Stimulated activated CD8-positive, alpha-beta memory T cell treated with anti-CD3 and anti-CD28 coated beads, Interleukin-7, amount 100 ng/mL, for 4 hours (primary cell): ENCODE data around the gene ATG7.
"Not testable (repeated sequence)": the region's sequence is repeated elsewhere in the genome, so short reads cannot be mapped to it uniquely, and the experiment has no call there.

Experiments used
- DNase-seq, 2 donors: peaks; one replicate each; pipeline ENCODE4 v3.0.0-alpha.2; 2020; ENCODE audit warnings: low read depth in 2 of 2

Gene ATG7

DNA sequence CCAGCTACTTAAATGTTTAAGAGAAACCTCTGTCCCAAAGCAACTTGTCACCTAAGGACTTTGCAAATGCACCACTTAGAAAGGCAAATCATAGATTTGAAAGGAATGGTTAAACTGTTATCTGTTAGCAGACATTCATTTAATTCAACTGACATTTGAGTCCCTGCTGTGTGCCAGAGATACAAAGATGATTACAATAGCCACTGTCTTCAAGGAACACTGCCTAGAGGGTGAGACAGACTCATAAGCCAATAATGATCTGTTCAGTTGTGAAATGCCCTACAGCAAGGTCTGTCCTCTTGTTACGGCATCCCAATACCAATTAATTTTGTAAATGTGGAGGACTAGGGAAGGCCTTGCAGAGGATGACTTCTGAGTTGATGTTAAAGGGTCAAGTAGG lies 113.1 kb downstream of the ATG7 start:
- DNase-seq = no peak

DNA sequence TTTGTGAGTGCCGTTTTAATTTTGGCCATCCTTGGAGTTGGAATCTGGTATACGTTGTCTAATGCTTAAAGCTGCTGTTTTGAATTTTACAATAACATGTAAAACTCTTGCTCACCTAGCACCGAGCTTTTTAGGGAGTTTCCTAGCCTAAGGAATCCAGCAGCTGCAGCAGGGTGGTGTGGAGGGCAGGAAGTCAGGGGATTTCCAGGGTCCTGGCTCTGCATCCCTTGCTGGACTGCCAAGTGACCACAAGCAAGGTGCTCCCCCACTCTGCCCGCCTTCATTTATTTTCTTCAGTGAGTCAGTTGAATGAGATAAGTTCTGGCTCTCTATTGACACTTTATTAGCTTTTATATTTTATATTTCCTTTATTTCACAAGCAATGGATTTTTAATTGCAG lies 113.7 kb downstream of the ATG7 start:
- DNase-seq = no peak

DNA sequence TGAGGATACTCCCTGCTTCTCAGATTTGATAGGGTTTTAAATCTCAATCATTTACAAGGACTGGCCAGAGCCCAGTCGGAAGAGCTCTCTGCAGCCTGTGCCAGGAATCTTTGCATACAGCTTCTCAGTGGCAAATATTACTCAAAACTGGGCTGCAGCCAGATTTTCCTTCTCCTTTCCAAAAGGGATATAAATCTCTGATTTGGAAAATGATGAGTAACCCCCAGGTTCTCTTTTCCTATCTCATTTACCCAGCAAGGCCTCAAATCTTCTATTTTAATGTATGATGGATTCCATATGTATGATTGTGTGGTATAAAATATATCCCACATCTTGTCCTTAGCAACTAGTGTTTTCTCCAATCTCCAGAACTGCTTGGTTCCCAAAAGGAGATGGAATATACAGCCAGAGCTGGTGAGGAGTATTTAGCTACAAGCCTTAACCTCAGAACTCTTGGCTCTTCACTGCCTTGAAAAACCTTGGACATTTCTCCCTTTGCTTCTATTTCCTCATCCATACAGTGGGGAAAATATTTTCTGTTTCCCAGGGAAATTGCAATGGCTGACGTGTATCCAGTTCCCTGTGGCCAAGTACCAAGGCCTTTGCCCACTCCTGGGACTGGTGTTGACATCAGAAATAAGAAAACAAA lies 114.4 kb downstream of the ATG7 start:
- no peak for DNase-seq

DNA sequence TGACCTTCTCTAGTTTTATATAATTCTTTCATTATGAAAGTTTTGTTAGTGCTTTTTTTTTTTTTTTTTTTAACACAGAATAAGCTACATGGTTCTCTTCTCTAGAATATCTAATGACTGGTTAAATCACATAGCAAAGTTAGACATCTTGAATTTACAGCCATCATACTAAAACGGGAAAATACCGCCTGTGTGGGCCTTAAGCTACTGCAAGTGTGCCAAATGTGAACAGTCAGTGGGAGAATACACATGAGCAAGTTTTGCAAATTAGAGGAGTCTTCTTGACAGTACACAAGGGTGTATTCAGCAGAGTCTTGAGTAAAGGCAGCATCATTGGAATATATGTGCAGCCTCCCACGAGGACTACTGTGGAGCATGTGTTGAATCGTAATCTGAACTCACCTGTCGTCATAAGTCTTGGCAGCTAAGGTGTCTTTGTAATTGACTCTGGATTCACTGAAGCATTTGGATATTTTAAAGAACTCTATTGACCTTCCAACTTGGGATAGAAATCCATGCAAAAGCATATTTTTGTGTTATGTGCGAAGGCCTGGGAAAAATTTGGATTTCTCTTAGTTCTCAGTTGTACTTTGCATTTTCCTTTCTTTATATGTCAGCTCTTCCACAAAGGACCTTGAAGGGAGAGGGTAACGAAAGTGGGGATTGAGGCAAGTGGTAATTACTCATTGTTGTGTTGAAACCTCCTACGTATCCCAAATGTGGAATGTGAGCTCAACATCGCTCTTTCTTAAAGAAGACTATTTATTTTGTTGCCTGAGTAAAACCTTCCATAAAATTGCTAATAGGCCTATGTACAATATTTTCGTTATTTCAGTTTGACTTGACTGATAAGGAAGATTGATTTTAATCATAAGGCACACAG lies 117.4 kb downstream of the ATG7 start:
- DNase-seq = no peak

DNA sequence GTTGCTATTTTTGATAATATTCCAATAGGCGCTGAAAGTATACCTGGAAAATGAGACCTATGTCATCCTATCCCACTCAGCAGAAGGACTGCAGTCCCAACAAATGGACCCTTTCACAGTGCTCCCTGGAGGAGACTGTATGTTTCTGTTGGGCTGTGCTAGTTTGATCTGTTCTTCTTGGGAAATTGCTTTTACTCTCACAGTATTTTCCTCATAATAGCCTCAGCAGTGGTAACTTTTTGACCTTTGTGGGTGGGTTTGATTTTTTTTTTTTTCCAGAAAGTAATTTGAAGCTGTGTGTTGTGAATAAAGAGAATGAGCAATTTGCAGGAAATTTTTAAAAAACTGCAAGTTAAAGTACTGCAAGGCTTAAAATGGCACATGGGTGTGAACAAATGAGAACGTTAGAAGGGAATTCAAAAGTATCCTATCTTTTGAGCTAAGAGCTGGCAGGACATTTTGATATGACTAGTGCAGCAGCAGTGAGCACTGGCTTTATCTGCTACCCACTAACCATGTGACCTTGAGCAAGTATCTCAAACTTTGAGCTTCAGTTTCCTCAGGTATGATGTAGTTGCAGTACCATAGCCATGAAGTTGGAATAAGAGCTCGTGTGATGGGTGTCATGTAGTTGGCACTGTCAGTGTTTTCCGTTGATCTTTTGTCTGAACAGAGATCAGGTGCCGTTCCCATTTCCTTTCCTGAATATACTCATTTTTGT lies 118.4 kb downstream of the ATG7 start:
- DNase-seq = no peak

DNA sequence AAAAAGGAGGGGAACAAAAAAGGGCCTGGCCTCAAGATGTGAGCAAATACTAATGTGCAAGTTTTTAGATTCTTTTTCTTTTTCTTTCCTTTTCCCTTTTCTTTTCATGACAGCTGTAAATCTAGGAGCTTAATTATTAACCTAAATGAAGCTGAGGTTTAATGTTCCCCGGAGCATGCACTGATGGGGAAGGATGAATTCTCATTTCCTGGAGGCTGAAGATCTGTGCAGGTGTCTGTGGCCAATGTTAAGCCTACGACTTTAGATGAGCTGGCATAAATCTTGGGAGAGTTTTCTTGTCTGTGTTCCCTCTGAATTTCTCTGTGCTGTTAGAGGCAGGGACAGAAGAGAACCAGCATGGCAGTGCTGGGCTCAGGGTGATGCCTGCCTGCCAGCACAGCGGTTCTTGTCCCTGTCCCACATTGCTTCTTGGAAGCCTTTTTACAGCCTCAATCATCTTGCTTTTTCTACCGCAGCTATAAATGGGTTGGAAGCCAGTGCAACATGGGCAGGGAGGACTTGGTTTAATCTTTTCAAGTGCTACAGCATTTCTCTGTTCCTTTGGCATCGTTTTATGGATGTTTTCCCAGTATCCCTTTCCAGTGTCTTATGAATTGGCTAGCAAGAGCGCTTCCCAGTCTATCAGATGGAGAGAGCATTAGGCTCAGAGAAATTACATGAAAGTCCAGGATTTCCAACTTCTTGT lies 119.1 kb downstream of the ATG7 start:
- DNase-seq = no peak

DNA sequence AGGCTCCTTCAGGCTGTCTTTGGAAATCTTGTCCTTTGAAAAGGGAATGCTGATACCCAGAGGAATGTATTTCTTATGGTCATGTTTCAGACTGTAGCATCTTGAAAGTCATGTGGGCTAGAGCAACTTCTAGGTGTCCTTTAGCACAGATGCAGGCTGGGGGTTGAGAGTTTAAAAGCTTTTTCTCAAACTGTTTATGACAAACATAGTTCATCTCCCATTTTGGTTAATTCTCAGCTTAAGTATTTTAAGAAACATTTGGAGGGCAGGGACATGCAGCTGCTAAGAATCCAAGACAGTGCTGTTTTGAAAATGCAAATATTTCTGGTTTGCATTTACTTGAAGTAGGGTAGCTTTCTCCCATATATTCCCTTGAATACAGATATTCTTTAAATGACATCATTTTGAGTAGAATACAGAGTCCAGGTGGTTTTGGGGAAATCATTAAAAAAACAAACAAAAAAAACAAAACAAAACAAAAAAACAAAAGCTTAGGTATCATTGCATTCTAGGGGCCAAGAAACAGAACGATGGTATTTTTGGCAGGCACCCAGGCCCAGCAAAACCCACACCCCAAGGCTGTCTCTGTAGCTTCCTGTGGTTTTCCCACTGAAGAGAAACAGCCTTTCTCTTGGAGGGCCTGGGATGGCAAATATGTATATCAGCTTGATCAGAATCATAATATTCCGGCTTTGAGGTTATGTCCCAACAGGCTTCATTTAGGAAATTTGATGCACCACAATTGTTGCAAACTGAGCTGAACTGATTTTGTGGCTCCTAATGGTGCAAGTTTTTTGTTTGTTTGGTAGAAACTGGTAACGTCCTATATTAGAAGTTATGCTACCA lies 120.0 kb downstream of the ATG7 start:
- DNase-seq = no peak

DNA sequence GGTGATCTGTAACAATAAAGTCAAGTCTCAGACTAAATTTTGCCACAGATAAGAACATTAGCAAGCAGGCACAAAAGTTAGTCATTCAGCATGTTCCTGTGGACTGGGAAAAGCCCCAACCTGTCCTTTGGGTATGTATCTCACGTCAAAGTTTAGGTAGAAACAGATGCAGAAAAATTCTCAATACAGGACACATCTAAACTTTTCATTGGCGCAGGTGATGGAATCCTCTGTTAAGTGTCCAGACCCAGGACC lies 120.6 kb downstream of the ATG7 start:
- no peak for DNase-seq

DNA sequence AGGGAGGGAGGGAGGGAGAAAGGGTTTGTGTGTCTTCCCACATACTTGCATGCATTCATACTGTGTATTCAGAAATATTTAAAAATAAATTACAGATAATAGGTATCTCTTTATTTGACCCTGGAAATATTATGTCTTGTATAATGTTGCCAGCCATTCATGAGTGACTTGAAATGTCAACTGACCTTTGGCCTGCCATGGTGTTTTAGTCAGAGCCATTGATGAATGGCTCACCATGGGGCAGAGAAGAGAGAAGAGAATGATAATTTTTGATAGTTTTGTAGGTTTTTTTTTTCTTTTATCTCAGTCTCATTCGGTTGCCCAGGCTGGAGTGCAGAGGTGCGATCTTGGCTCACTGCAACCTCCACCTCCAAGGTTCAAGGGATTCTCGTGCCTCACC lies 121.2 kb downstream of the ATG7 start:
- no peak for DNase-seq

DNA sequence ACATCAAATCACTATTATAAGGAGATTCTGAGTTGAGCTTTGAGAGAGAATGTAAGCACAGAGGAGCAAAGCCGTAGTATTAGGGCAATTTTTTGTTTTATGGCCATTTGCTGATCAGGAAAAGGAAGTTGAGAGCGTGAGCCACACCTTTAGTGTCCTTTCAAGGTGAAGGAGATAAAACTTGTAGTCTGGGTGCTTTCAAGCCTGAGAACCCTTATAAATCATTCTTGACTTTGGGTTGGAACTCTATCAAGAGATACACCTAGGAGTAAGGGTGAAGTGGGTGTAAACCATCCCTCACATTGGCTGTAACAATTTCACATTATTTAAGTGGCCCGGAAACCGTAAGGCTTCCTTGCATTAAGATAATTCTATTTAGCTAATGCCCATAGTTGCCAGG lies 122.2 kb downstream of the ATG7 start:
- DNase-seq = no peak

DNA sequence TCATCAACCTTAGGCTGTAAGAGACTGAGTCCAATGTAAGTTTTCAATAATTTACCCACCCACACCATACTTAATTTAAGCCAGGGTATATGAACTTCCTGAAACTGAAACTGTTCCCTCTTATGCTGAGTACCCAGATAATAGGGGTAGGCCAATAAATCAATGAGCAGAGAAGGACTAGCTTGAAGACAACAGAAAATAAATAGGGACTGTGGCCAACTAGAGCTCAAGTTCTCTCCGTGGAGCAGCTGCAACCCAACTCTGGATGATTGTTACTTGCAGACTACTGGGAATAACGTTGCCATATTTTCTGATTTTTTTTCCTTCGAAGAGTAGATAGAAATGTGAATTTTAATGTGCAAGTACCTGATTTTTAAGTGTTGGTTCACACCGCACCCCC lies 128.0 kb downstream of the ATG7 start:
- no peak for DNase-seq

DNA sequence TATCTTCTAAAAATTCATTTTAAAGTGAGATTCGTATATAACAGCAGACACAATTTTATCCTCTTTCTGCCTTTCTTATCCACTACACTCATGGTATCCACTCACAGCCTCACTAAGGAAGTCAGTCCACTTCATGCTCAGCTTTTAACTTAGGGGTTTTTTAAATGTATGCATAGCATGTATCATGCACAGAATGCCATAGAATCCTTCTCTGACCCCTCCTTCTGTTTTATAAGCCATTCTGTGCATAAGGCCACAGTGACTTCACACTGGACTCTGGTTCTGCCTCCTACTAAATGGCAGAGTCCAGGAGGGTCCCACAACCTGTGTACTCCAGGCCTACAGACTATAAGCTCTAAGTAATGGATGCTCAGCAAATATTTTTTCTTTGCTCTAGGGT lies 129.2 kb downstream of the ATG7 start:
- DNase-seq = no peak

DNA sequence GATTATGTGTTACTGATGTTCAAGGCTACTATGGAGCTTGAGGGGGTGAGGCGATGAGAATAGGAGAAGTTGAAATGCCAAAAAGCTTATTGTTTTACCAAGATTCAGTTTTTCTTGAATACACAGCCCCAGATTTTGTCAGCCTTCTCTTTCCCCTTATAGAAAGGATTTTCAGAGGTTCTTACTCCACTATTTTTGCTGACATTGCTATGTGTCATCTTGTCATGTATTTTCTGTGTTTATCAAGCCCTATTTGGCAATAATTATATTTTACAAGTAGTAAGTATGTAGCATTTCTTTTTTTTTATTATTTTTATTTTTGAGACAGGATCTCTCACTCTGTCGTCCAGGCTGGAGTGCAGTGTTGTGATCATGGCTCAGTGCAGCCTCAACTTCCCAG lies 133.1 kb downstream of the ATG7 start:
- no peak for DNase-seq

DNA sequence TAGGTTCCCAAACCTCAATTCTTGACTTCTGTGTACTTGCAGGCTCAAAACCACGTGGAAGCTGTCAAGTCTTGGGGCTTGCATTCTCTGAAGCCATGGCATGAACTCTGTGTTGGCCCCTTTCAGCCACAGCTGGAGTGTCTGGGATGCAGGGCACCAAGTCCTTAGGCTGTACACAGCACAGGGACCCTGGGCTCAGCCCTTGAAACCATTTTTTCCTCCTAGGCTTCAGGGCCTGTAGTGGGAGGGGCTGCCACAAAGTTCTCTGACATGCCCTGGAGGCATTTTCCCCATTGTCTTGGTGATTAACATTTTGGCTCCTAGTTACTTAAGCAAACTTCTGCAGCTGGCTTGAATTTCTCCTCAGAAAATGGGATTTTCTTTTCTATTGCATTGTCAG lies 135.4 kb downstream of the ATG7 start:
- no peak for DNase-seq

DNA sequence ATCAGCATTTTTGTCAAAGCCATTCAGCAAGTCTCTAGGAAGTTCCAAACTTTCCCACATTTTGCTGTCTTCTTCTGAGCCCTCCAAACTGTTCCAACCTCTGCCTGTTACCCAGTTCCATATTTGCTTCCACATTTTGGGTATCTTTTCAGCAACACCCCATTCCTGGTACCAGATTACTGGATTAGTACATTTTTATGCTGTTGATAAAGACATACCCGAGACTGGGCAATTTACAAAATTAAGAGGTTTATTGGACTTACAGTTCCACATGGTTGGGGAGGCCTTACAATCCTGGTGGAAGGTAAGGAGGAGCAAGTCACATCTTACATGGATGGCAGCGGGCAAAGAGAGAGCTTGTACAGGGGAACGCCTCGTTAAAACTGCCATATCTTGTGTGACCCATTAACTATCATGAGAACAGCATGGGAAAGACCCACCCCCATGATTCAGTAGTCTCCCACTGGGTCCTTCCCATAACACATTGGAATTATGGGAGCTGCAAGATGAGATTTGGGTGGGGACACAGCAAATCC lies 136.2 kb downstream of the ATG7 start:
- DNase-seq = not testable (repeated sequence)

DNA sequence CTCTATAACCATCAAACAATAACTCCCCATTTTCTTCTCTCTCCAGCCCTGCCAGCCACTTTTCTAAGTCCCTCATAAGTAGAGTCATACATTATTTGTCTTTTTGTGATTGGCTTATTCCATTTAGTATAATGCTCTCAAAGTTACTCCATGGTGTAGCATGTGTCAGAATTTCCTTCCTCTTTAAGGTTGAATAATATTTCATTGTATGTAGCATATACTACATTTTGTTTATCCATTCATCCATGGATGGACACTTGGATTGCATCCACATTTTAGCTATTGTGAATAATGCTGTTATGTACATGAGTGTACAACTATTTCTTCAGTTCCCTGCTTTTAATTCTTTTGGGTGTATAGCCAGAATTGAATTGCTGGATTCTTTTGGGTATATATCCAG lies 138.4 kb downstream of the ATG7 start:
- no peak for DNase-seq

DNA sequence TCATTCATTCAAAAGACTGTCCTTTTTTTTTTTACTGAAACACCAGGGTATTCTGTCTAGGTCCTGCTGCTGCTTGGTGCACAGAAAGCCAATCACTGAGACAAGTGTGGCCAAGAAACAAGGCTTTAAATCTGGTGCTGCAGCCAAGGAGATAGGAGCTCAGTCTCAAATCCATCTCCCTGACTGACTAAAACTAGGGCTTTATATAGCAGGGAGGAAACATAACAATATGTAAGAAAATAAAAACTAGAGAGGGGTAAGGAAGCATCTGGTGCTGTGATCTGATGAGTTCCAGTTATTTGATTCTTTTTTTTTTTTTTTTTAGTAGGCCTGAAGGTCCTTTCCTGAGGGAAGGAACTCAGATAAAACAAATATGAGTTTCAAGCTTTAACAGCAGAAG lies 139.8 kb downstream of the ATG7 start:
- no peak for DNase-seq

DNA sequence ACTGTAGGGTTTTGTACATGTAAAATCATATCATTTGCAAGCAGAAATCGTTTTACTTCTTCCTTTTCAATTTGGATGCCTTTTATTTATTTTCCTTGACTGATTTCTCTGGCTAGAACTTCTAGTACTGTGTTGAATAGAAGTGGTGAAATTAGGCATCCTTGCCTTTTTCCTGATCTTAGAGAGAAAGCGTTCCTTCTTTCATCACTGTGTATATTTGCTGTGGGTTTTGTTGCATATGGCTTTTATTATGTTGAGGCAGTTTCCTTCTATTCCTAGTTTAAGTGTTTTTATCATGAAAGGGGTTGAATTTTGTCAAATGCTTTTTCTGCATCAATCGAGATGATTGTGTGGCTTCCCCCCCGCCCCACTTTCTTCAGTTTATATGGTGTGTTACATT lies 140.9 kb downstream of the ATG7 start:
- DNase-seq = no peak

DNA sequence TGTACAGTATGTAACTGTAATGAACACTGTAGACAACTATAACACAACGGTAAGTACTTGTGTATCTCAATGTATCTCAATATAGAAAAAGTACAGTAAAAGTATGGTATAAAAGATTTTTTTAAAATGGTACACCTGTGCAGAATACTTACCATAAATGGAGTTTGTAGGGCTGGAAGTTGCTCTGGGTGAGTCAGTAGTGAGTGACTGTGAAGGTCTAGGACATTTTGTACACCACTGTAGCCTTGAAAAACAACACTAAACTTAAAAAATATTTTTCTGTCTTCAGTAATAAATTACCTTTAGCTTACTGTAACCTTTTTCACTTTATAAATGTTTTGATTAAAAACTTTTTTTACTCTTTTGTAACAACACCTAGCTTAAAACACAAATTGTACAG lies 142.9 kb downstream of the ATG7 start:
- DNase-seq = no peak

DNA sequence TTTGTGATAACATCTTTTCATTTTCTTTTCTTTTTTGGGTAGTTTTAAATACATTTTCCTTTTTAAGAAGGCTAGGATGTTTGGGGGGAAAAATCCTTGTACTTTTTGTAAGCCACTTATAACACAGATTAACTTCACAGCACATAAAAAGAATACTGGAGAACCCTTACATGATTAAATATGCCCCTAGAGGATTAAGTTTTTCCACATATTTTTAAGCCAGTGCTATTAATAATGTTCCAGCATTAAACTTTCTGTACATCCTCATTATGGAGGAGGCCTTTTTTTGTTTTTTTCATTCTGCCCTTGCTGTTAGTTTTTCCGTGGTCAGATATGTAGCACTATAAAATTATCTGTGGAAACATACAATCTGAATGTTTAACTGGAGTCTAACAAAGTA lies 147.9 kb downstream of the ATG7 start:
- DNase-seq = no peak

DNA sequence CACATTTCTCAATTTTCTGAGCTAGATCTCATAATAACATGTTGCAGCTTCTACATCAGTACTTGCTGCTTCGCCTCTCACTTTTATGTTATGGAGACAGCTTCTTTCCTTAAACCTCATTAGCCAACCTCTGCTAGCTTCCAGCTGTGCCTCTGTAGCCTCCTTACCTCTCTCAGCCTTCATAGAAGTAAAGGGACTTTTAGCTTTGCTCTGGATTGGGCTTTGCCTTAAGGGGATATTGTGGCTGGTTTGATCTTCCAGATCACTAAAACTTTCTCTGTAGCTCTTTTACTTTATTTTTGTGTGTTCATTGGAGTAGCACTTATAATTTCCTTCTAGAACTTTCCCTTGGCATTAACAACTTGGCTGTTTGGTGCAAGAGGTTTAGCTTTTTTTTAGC lies 150.1 kb downstream of the ATG7 start:
- no peak for DNase-seq
